ENCODE results near the gene PHKA1. TPM values are rescaled to one million over a fixed set of nuclear protein-coding genes. Genes with fewer than 3 reads are reported as not detected.

The PHKA1 gene
- total and polyA plus RNA-seq, 2 donors (not counting 1 experiment from before 2014, with no cell fraction given) = 0.07 to 0.20 TPM

DNA sequence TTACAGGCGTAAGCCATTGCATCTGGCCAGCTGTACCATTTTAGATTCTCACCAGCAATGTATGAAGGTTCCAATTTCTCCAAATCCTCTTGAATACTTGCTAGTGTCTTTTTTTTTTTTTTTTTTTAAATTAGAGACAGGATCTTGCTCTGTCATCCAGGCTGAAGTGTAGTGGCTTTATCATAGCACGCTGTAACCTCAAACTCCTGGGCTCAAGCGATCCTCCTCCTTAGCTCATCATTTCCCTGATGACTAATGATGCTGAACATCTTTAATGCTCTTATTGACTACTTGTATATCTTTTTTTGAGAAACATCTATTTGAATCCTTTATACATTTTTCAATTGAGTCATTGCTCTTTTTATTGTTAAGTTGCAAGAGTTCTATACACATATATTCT, 181.7 kb downstream of the PHKA1 start:
- ChIA-PET CTCF (interaction anchor here (0.6 kb wide), 1 partner anchor 884 kb away, joined by 3 read pairs; no protein-coding TSS in a partner anchor), POLR2A (no interaction called here)
- Mint-ChIP-seq H3K27me3 (no peaks in the 10 kb centered on the region), H3K4me3 (no peak overlapping the region), H3K9me3 (ENCODE audit: insufficient read depth) (peaks cover 2% of the 10 kb centered on the region), H3K4me1 (peaks cover 10% of the 10 kb centered on the region), H3K27ac (no peak overlapping the region)
- H3K4me1 ChIP-seq (ENCODE audit: control insufficient read depth in 2 of 2, insufficient read depth in 2 of 2, low read length in 2 of 2) = peaks cover 0 to 6% of the 10 kb centered on the region in 2 donors
- H2AFZ ChIP-seq (ENCODE audit: insufficient read depth, low read depth, low read length, poor library complexity, severe bottlenecking) = no peak overlapping the region
- WGBS (ENCODE audit: insufficient coverage) = 100% methylated on average over 1 of the region's 3 CpGs
- ATAC-seq (ENCODE audit: low read depth) (no peak), DNase-seq (no peak)
- no peaks in the 10 kb centered on the region for H3K9me3 ChIP-seq (ENCODE audit: control extremely low read depth in 1 of 3, control insufficient read depth in 2 of 3, insufficient read depth in 1 of 3, low read length in 2 of 3)
- no peak overlapping the region for H3K4me3 ChIP-seq (ENCODE audit: control extremely low read depth in 1 of 5, extremely low read depth in 1 of 5, insufficient read depth in 1 of 5, low read depth in 2 of 5, low read length in 4 of 5)
- no peaks in the 10 kb centered on the region for H3K79me2 ChIP-seq (ENCODE audit: control insufficient read depth, insufficient read depth, low read length)
- H3K27ac ChIP-seq (ENCODE audit: low read length in 2 of 2) = no peak overlapping the region
- TF ChIP-seq EZH2 (IDR thresholded peaks at IDR 0.05; ENCODE audit: borderline replicate concordance, insufficient read depth, low read depth, low read length, poor library complexity, severe bottlenecking) (no peak), CTCF (IDR thresholded peaks at IDR 0.05) (no peak)
- no peak overlapping the region for H3K4me2 ChIP-seq (replicated peaks; ENCODE audit: low read depth, low read length, poor library complexity, severe bottlenecking)
- intact Hi-C loops (cut with micrococcal nuclease) = no loop called here
- no peaks in the 10 kb centered on the region for H4K20me1 ChIP-seq (ENCODE audit: control insufficient read depth, insufficient read depth, low read length, poor library complexity, severe bottlenecking)
- H3K36me3 ChIP-seq (replicated peaks in 1 of 2; ENCODE audit: control extremely low read depth in 1 of 2, control insufficient read depth in 1 of 2, extremely low read depth in 1 of 2, insufficient read depth in 2 of 2, low read length in 1 of 2) = peaks cover 0 to 3% of the 10 kb centered on the region in 2 experiments
- no peak overlapping the region for H3K9ac ChIP-seq (ENCODE audit: low read length)
- H3K27me3 ChIP-seq (replicated peaks in 1 of 4; ENCODE audit: control extremely low read depth in 1 of 4, control insufficient read depth in 3 of 4, insufficient read depth in 4 of 4, low read length in 3 of 4) = no peaks in the 10 kb centered on the region

Small RNA genes lying within 50 kb of the gene (small RNA-seq; reads per million reads assigned to genes)
- gene BX295541.1 (ENCODE audit: insufficient read length, low read depth, low replicate concordance) (not detected), gene RF00012 (ENCODE audit: insufficient read length, low read depth, low replicate concordance) (not detected), gene RNU1-112P (ENCODE audit: insufficient read length, low read depth, low replicate concordance) (2.1 reads per million, percentile 17 among the genes with 10 or more reads in this experiment)

Other genes with a start within 250 kb of the PHKA1 start
- gene HDAC8, start 141.5 kb downstream of the PHKA1 start, total RNA-seq = 41.9 and 47.0 TPM in 2 replicates
- 13.0 and 13.3 TPM in 2 replicates for gene HDAC8, start 141.5 kb downstream of the PHKA1 start, polyA plus RNA-seq
- gene DMRTC1B, start 62.6 kb upstream of the PHKA1 start, total RNA-seq = 2.2 and 2.4 TPM in 2 replicates
- gene DMRTC1B, start 62.6 kb upstream of the PHKA1 start, polyA plus RNA-seq = 2.7 and 3.3 TPM in 2 replicates
- not detected in 2 replicates for gene FAM236B, start 68.4 kb upstream of the PHKA1 start, total RNA-seq
- not detected in 2 replicates for gene FAM236B, start 68.4 kb upstream of the PHKA1 start, polyA plus RNA-seq
- gene FAM236D, start 93.9 kb upstream of the PHKA1 start, total RNA-seq = not detected in 2 replicates
- gene FAM236D, start 93.9 kb upstream of the PHKA1 start, polyA plus RNA-seq = not detected in 2 replicates
- not detected in 2 replicates for gene FAM236C, start 198.3 kb upstream of the PHKA1 start, total RNA-seq
- not detected in 2 replicates for gene FAM236C, start 198.3 kb upstream of the PHKA1 start, polyA plus RNA-seq
- not detected in 2 replicates for gene FAM236A, start 223.9 kb upstream of the PHKA1 start, total RNA-seq
- gene FAM236A, start 223.9 kb upstream of the PHKA1 start, polyA plus RNA-seq = not detected in 2 replicates
- 0.34 and 0.66 TPM in 2 replicates for gene DMRTC1, start 229.5 kb upstream of the PHKA1 start, total RNA-seq
- gene DMRTC1, start 229.5 kb upstream of the PHKA1 start, polyA plus RNA-seq = 0.42 and 0.58 TPM in 2 replicates